ENCODE results near the gene AK2. TPM values are rescaled to one million over a fixed set of nuclear protein-coding genes. Genes with fewer than 3 reads are reported as not detected.

Gene AK2
- polyA plus RNA-seq, 2 of the 4 experiments (the other 2 are of a cell fraction): 164 to 178 TPM

DNA sequence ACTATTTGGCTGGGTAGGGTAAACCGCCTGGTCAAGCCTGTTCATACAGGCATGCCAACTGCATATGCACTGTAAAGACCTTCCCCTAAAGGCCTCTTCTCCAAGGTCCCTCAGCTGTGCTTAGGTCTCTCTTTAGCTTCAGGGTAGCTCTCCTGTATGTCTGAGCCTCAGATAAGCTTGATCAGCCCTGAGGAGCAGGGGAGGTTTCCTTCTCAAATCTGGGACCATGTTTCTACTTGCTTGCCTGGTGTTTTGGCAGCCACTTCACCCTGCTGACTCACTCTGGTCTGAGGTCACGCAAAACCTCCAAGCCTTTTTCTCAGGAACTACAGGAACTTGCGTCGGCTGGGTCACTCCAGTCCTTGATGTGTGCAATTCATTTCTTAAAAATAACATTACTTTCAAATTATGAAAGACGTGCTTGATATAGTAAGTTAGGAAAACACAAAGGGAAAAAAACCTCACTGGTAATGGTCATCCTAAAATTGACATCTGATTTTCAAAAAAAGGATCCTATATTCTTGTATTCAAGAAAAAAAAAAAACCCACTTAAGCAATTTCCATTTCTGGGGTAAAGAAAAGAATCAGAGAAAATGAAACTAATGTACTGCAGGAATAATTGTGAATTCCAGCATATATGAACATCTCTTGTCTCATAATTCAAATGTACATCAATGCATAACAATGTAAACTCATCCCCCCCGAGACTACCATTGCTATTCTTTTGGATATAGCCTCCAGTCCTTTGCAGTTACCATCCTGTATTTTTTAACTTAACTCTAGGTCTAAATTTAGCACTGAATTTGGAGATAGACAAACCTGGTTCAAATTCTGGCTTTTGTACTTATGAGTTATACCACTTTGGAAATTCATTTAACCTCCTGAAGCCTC lies 47.3 kb downstream of the AK2 start:
- peak; percentile 47 to 58; a peak in 3 of 6 replicates for ATAC-seq
- DNase-seq (ENCODE audit: low read depth in 1 of 2, low spot score in 1 of 2): peak in 1 of 2 experiments; percentile 79
- FAIRE-seq: no peak
- H3K4me3 ChIP-seq: no peak overlapping the region
- H3K4me2 ChIP-seq: peak overlapping the region; percentile 84
- H3K27ac ChIP-seq: peak overlapping the region; percentile 89
- peaks cover 50% of the 10 kb centered on the region for H3K4me1 ChIP-seq
- 35% methylated on average over 6 of the region's 6 CpGs for WGBS (ENCODE audit: missing lambda C conversion rate)
- CTCF ChIA-PET: interaction anchor here (1.1 kb wide), 1 partner anchor 17 kb away, joined by 3 read pairs; no protein-coding TSS in a partner anchor
- POLR2A ChIA-PET: interaction anchor here (2.3 kb wide), 1 partner anchor 25 kb away, joined by 11 read pairs; the partner anchor contains the start of gene RNF19B
- TF ChIP-seq JUN (IDR thresholded peaks at IDR 0.05) (peak in 1 of 2 experiments; percentile 24; a peak in 1 of 5 replicates), MAFK (IDR thresholded peaks at IDR 0.05; ENCODE audit: partially characterized antibody) (peak; percentile 37), ZSCAN20 (CRISPR knock-in tag; IDR thresholded peaks at IDR 0.05) (no peak), ZC3H11A (IDR thresholded peaks at IDR 0.05) (no peak), FOSL2 (IDR thresholded peaks at IDR 0.05) (no peak), FOSL2 (CRISPR knock-in tag; IDR thresholded peaks at IDR 0.05) (peak; percentile 61)
- H3K9me3 ChIP-seq: no peaks in the 10 kb centered on the region

- no peak for FAIRE-seq
- no peak; a peak in 1 of 6 replicates for ATAC-seq
- Histone ChIP-seq H3K9me3 (no peaks in the 10 kb centered on the region), H3K27ac (peak overlapping the region; percentile 89), H3K4me3 (no peak overlapping the region), H3K4me2 (peak overlapping the region; percentile 84), H3K4me1 (peaks cover 50% of the 10 kb centered on the region)
- POLR2A ChIA-PET: interaction anchor here (2.3 kb wide), 1 partner anchor 24 kb away, joined by 11 read pairs; the partner anchor contains the start of gene RNF19B
- TF ChIP-seq ZC3H11A (IDR thresholded peaks at IDR 0.05): no peak
- no peak for TF ChIP-seq REST (IDR thresholded peaks at IDR 0.05)
- no peak for TF ChIP-seq ZSCAN20 (CRISPR knock-in tag; IDR thresholded peaks at IDR 0.05)
- no peak for TF ChIP-seq KDM5A (IDR thresholded peaks at IDR 0.05)
- no peak for TF ChIP-seq MYC (IDR thresholded peaks at IDR 0.05; ENCODE audit: borderline replicate concordance, low read length)
- TF ChIP-seq POLR2AphosphoS2 (conservative IDR thresholded peaks at IDR 0.05; ENCODE audit: low read length): no peak
- no peak for TF ChIP-seq ESRRA (IDR thresholded peaks at IDR 0.05; ENCODE audit: borderline replicate concordance, low read length)
- TF ChIP-seq, protein P1, sequence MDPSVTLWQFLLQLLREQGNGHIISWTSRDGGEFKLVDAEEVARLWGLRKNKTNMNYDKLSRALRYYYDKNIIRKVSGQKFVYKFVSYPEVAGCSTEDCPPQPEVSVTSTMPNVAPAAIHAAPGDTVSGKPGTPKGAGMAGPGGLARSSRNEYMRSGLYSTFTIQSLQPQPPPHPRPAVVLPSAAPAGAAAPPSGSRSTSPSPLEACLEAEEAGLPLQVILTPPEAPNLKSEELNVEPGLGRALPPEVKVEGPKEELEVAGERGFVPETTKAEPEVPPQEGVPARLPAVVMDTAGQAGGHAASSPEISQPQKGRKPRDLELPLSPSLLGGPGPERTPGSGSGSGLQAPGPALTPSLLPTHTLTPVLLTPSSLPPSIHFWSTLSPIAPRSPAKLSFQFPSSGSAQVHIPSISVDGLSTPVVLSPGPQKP (IDR thresholded peaks at IDR 0.05; ENCODE audit: low read depth, low read length): no peak
- TF ChIP-seq, protein P2, sequence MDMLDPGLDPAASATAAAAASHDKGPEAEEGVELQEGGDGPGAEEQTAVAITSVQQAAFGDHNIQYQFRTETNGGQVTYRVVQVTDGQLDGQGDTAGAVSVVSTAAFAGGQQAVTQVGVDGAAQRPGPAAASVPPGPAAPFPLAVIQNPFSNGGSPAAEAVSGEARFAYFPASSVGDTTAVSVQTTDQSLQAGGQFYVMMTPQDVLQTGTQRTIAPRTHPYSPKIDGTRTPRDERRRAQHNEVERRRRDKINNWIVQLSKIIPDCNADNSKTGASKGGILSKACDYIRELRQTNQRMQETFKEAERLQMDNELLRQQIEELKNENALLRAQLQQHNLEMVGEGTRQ (IDR thresholded peaks at IDR 0.05): no peak
- TF ChIP-seq FOSL2 (IDR thresholded peaks at IDR 0.05): no peak
- TF ChIP-seq FOSL2 (CRISPR knock-in tag; IDR thresholded peaks at IDR 0.05): no peak
- CTCF ChIA-PET: interaction anchor here (1.1 kb wide), 1 partner anchor 18 kb away, joined by 3 read pairs; no protein-coding TSS in a partner anchor
- DNase-seq (ENCODE audit: low read depth in 1 of 2, low spot score in 1 of 2): no peak
Observed at GRCh38 chr1:32988665-32989064, 48.0 kb downstream of the AK2 start.

GRCh38 chr1:32985226-32985625 lies 51.5 kb downstream of the AK2 start:
- CTCF ChIA-PET: interaction anchor here (1.0 to 1.4 kb wide), 4 partner anchors 9 to 52 kb away, joined by 3 to 6 read pairs (median 4); partner anchors contain the start of gene RNF19B
- Histone ChIP-seq H3K27ac (peak overlapping the region in 1 of 2 experiments; percentile 32; a peak in 2 of 6 replicates), H3K9me3 (no peaks in the 10 kb centered on the region), H3K4me1 (peaks cover 42% of the 10 kb centered on the region), H3K4me2 (no peak overlapping the region), H3K4me3 (no peak overlapping the region)
- 63% methylated on average over 1 of the region's 1 CpG for WGBS (ENCODE audit: missing lambda C conversion rate)
- POLR2A ChIA-PET: interaction anchor here (1.8 kb wide), 1 partner anchor 20 kb away, joined by 8 read pairs; the partner anchor contains the start of gene RNF19B
- no peak for FAIRE-seq
- no peak for DNase-seq (ENCODE audit: low read depth in 1 of 2, low spot score in 1 of 2)
- ATAC-seq: no peak
- no peak for TF ChIP-seq BCL3 (IDR thresholded peaks at IDR 0.05)
- no peak for TF ChIP-seq NFE2L2 (conservative IDR thresholded peaks at IDR 0.05; ENCODE audit: low read length)
- TF ChIP-seq KDM5A (IDR thresholded peaks at IDR 0.05): no peak
- TF ChIP-seq NR3C1 (IDR thresholded peaks at IDR 0.05): no peak
- no peak for TF ChIP-seq JUN (IDR thresholded peaks at IDR 0.05)
- TF ChIP-seq, protein P3, sequence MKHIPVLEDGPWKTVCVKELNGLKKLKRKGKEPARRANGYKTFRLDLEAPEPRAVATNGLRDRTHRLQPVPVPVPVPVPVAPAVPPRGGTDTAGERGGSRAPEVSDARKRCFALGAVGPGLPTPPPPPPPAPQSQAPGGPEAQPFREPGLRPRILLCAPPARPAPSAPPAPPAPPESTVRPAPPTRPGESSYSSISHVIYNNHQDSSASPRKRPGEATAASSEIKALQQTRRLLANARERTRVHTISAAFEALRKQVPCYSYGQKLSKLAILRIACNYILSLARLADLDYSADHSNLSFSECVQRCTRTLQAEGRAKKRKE (CRISPR knock-in tag; IDR thresholded peaks at IDR 0.05; ENCODE audit: low read depth): no peak
- no peak for TF ChIP-seq SMC3 (IDR thresholded peaks at IDR 0.05)
- no peak for TF ChIP-seq FOXS1 (CRISPR knock-in tag; IDR thresholded peaks at IDR 0.05)
- no peak for TF ChIP-seq EHF (CRISPR knock-in tag; IDR thresholded peaks at IDR 0.05)
- TF ChIP-seq CHD2 (IDR thresholded peaks at IDR 0.05; ENCODE audit: low read length, partially characterized antibody): no peak
- no peak for TF ChIP-seq EHMT2 (IDR thresholded peaks at IDR 0.05; ENCODE audit: low read depth)
- no peak for TF ChIP-seq SREBF2 (IDR thresholded peaks at IDR 0.05)
- TF ChIP-seq ZSCAN20 (CRISPR knock-in tag; IDR thresholded peaks at IDR 0.05): no peak

Measured in A549 (cell line).